ENCODE data around the gene SH3PXD2B. TPM values are rescaled to one million over a fixed set of nuclear protein-coding genes. Genes with fewer than 3 reads are reported as not detected.
"Not testable (repeated sequence)": the region's sequence is repeated elsewhere in the genome, so short reads cannot be mapped to it uniquely, and the experiment has no call there.

SH3PXD2B gene
- total RNA-seq, 3 donors from 2014 or later = 35.3 to 118 (median 43.9) TPM

GRCh38 chr5:172334641-172335040, 119.7 kb downstream of the SH3PXD2B start:
- DNase-seq (ENCODE audit: low spot score in 2 of 2) = no peak
- TF ChIP-seq CTCF (IDR thresholded peaks at IDR 0.05) (no peak), POLR2A (IDR thresholded peaks at IDR 0.05) (no peak), POLR2AphosphoS5 (IDR thresholded peaks at IDR 0.05) (no peak)
- no peaks in the 10 kb centered on the region for H3K36me3 ChIP-seq
- no peak overlapping the region for H3K27ac ChIP-seq
- no peaks in the 10 kb centered on the region for H3K9me3 ChIP-seq
- intact Hi-C loops (cut with DNase I; ENCODE audit: low total_unique reads) = loop anchor here (1.0 kb wide), 1 partner anchor 11 kb away; no protein-coding TSS in a partner anchor
- H3K4me1 ChIP-seq = no peaks in the 10 kb centered on the region
- H3K4me3 ChIP-seq = no peak overlapping the region
- H3K27me3 ChIP-seq = no peaks in the 10 kb centered on the region

- no peak for TF ChIP-seq POLR2AphosphoS5 (IDR thresholded peaks at IDR 0.05)
- no peak for TF ChIP-seq CTCF (IDR thresholded peaks at IDR 0.05)
- TF ChIP-seq POLR2A (IDR thresholded peaks at IDR 0.05) = no peak
- no peak overlapping the region for H3K27ac ChIP-seq
- H3K4me3 ChIP-seq = no peak overlapping the region
- no peaks in the 10 kb centered on the region for H3K36me3 ChIP-seq
- no peaks in the 10 kb centered on the region for H3K9me3 ChIP-seq
- intact Hi-C loops (cut with DNase I; ENCODE audit: low total_unique reads) = loop anchor here (1.0 kb wide), 1 partner anchor 11 kb away; no protein-coding TSS in a partner anchor
- no peaks in the 10 kb centered on the region for H3K4me1 ChIP-seq
- no peak for DNase-seq (ENCODE audit: low spot score in 2 of 2)
- no peaks in the 10 kb centered on the region for H3K27me3 ChIP-seq
Measured at GRCh38 chr5:172334196-172334595, 120.1 kb downstream of the SH3PXD2B start.

- H3K27ac ChIP-seq; H3K36me3 ChIP-seq; H3K27me3 ChIP-seq; H3K4me1 ChIP-seq; H3K9me3 ChIP-seq; DNase-seq (ENCODE audit: low spot score in 2 of 2); H3K4me3 ChIP-seq; intact Hi-C loops (cut with DNase I; ENCODE audit: low total_unique reads): not testable (repeated sequence)
Measured at GRCh38 chr5:172326901-172327300, 127.4 kb downstream of the SH3PXD2B start.

- H3K4me3 ChIP-seq = no peak overlapping the region
- no peaks in the 10 kb centered on the region for H3K9me3 ChIP-seq
- no peak overlapping the region for H3K27ac ChIP-seq
- no peaks in the 10 kb centered on the region for H3K4me1 ChIP-seq
- TF ChIP-seq POLR2AphosphoS5 (IDR thresholded peaks at IDR 0.05) = no peak
- no peak for TF ChIP-seq POLR2A (IDR thresholded peaks at IDR 0.05)
- no peak for TF ChIP-seq CTCF (IDR thresholded peaks at IDR 0.05)
- intact Hi-C loops (cut with DNase I; ENCODE audit: low total_unique reads) = no loop called here
- H3K36me3 ChIP-seq = no peaks in the 10 kb centered on the region
- H3K27me3 ChIP-seq = no peaks in the 10 kb centered on the region
- DNase-seq (ENCODE audit: low spot score in 2 of 2) = no peak
Measured at GRCh38 chr5:172325452-172325851, 128.9 kb downstream of the SH3PXD2B start.

GRCh38 chr5:172322028-172322965, 132.0 kb downstream of the SH3PXD2B start:
- H3K27me3 ChIP-seq = no peaks in the 10 kb centered on the region
- DNase-seq (ENCODE audit: low spot score in 2 of 2) = no peak
- no peaks in the 10 kb centered on the region for H3K9me3 ChIP-seq
- H3K27ac ChIP-seq = peak overlapping the region in 1 of 2 donors; percentile 29
- no peaks in the 10 kb centered on the region for H3K36me3 ChIP-seq
- H3K4me1 ChIP-seq = no peaks in the 10 kb centered on the region
- H3K4me3 ChIP-seq = no peak overlapping the region
- TF ChIP-seq CTCF (IDR thresholded peaks at IDR 0.05) (no peak), POLR2AphosphoS5 (IDR thresholded peaks at IDR 0.05) (no peak), POLR2A (IDR thresholded peaks at IDR 0.05) (no peak)
- intact Hi-C loops (cut with DNase I; ENCODE audit: low total_unique reads) = no loop called here
